Activated naive CD8-positive, alpha-beta T cell treated with anti-CD3 and anti-CD28 coated beads, Interleukin-2, amount 50 U/mL, for 16 hours (primary cell): ENCODE measurements around the gene CDK9.
"Not testable (repeated sequence)": the region's sequence is repeated elsewhere in the genome, so short reads cannot be mapped to it uniquely, and the experiment has no call there.

Source experiments
- DNase-seq: peaks from one replicate; pipeline ENCODE4 v3.0.0-alpha.2; 2020; ENCODE audit warnings: low read depth, low spot score

Gene CDK9

DNA sequence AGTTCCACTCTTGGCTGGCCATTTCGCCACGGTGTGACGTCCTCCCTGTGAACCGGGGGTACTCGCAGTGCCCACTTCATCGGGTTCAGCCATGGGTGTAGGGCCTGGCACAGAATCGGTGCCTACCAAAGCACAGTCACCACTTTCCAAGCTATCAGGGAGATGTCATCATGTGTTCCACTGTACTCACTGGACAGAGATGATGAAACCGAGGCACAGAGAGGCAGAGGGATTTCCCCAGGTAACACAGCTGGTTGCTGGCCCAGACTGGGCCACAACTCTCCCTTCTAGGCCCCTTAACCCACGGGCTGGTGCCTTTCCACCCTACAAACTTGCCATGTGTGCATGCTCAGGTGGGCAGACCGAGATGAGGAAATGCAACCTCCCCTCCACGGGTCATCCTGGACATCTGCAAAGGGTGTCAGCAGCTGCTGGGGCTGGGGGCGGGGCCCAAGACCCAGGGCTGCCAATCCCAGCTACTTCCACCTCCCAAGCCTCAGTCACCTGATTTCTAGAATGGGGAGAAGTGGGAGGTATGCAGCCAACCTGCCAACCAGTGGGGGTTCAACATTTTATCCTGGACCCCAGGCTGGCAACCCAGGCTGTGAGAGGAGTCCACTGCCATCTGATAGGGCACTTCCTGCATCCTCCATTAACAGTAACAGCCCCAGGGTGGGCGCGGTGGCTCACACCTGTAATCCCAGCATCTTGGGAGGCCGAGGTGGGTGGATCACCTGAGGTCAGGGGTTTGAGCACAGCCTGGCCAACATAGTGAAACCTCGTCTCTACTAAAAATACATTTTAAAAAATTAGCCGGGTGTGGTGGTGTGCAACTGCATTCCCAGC lies 6.5 kb upstream of the CDK9 start:
- DNase-seq = peak; percentile 34

DNA sequence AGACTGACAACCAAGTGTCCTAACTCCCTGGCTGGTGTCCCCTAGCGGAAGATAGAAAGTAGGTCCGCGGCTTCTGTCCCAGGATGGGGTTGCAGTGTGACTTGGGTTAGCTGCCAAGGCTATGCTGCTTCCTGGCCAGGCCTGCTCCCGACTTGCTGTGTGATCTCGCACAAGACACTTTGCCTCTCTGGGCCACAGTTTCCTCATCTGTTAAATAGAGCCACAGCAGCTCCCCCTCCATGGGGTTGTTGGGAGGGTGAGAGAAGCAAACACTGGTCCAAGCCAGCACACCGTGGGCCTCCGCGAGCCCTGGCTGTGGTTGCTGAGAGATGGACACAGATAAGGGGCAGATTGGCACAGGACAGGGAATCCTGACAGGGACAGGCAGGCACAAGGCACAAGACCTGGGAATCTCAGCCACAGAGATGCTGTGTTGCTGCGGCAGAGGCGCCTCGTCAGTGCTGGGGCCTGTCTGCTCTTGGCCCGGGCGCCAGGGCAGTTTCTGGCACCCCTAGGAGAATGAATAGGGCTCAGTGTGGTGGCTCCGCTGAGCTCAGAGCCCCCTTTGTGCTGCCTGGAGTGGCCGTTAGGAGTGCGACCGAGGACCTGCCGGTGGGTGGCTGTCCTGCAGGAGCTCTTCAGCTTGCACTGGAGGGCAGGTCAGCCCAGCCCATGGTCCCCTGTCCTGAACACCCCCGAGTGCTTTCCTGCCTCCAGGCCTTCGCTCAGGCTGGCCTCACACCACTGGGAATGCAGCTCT lies 5.5 kb upstream of the CDK9 start:
- DNase-seq = no peak

DNA sequence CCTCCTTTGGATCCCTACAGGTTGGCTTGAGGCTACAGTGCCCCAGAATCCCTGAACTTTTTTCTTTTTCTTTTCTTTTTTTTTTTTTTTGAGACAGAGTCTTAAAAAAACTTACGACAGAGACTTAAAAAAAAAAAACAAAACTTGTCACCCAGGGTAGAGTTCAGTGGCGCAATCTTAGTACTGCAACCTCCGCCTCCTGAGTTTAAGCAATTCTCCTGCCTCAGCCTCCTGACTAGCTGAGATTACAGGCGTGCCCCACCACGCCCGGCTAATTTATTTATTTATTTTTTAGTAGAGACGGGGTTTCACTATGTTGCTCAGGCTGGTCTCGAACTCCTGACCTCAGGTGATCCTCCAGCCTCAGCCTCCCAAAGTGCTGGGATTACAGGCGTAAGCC lies 4.9 kb upstream of the CDK9 start:
- DNase-seq = not testable (repeated sequence)

DNA sequence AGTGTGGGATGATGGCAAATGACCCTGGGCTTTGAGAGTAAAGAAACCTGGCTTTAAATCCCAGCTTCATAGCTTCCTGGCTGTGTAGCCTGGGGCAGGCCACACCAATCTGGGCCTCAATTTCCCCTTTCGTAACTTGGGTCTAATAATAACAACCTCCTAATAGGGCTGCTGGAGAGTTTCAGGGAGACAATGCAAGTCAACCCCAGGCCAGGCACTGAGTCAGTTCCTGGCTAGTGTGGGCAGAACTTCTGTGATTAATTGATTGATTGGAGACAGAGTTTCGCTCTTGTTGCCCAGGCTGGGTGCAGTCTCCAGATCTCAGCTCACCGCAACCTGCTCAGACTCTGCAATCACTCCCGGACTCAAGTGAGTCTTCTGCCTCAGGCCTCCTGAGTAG lies 4.0 kb upstream of the CDK9 start:
- DNase-seq = no peak

DNA sequence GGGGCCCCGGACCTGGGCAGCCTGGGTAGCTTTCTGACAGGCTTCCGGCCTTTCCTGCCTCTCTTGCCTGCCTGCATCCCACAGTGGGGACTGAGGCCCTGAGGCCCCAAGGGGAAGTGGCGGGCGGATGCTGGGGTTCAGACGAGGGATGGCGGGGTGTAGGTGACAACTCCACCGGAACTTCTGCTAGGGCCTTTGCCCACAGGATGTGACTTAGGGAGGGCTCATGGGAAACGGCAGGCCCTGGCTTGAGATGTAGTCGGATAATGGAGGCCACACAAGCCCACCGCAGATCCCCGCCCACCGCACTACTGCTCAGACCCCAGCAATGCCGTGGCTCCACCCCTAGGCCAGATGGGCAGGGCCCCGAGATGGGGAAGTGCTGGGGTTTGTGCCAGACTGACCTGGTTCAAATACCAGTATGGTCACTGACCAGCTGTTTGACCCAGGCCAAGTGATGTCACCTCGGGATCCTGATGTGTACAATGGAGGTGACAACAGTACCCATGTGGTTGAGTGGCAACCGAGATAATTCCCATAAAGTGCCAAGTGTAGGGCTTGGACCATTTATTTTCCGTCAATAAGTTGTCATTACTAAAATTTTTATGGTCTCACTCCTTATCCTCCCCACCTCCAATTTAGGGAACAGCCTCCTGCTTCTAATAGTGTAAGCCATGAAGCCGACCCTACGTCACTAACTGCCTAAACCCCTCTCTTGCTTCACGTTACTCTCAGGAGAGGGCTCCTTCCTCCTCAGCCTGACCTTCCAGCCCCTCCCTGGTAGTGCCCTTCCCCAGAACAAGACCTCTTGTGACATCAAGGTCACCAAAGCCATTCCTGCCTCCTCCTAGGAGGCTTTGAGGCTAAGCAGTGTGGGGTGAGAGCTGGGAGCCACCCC lies 2.5 kb upstream of the CDK9 start:
- peak; percentile 22 for DNase-seq

DNA sequence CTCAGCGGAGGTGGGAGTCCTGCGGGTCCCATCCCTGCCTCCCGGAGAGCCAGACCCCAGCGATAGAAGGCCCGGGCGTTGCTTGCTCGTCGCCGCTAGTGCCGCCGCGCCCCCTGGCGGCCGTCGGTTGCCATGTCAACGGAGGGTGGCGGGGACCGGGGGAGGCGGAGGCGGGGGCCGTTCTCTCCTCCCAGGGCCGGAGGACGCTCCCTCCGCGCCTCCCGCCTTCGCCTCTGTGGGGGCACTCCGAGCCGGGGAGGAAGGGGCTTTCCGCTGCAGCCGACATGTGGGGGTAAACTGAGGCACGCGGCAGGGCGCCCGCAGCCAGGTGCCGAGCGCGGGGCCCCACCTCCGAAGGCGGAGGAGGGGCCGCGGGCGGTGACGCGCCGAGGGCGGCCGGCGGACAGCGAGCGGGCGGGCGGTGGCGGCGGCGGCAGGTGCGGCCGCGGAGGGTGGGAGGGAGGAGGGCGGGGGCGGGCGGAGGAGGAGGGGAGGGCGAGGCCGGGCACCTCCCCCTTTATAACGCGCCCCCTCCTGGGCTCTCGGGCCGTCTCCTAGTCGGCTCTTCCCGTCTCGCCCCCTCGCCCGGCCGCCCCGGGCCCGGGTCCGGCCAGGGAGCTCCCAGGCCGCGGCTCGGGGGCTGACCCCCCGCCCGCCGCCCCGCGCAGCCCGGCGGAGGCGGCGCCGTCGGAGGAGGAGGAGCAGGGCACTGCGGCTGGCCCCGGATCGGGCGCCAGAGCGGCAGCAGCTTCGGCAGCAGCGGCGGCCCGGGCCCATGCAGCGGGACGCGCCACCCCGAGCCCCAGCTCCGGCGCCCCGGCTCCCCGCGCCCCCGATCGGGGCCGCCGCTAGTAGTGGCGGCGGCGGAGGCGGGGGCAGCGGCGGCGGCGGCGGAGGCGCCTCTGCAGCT lies 556 bp upstream of the CDK9 start:
- DNase-seq = peak; percentile 73

DNA sequence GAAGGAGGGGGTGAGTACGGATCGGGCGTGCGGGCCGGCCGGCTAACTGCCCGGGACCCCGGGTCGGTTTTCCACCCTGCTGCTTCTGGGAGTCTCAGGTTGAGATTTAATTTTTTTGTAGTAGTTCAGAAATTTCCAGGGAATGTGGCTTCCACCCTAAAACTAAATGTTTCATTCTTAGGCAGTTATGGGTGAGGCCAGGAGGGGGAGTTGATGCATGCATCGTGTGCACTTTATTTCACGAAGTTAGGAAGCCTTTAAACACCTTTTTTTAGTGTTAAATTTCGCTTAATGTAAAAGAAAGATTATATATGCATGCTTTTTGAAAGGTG lies 905 bp downstream of the CDK9 start:
- DNase-seq = no peak

DNA sequence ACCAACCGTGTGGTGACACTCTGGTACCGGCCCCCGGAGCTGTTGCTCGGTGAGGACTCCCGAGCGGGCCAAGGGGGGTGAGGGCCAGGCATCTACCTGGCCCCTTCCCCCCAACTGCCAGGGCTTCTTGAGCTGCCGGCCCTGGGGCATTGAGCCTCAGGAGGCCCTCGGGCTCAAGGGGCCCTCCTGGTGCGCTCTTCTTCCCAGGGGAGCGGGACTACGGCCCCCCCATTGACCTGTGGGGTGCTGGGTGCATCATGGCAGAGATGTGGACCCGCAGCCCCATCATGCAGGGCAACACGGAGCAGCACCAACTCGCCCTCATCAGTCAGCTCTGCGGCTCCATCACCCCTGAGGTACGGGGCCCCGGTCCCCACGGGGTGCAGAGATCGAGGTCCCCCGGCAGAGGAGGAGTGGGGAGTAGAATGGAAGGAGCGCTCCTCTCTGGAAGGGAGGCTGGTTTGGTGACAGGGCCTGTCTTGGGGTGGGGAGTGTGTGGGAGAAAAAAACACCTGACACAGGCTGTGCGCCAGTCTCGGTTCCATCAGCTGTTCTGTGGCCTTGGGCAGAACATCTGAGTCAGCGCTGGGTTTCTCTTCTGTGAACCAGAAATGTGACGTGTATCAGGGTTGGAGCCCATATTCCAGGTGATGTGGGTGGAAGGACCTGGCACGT lies 2.6 kb downstream of the CDK9 start:
- peak; percentile 35 for DNase-seq

DNA sequence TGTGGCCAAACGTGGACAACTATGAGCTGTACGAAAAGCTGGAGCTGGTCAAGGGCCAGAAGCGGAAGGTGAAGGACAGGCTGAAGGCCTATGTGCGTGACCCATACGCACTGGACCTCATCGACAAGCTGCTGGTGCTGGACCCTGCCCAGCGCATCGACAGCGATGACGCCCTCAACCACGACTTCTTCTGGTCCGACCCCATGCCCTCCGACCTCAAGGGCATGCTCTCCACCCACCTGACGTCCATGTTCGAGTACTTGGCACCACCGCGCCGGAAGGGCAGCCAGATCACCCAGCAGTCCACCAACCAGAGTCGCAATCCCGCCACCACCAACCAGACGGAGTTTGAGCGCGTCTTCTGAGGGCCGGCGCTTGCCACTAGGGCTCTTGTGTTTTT lies 3.3 kb downstream of the CDK9 start:
- DNase-seq = no peak

DNA sequence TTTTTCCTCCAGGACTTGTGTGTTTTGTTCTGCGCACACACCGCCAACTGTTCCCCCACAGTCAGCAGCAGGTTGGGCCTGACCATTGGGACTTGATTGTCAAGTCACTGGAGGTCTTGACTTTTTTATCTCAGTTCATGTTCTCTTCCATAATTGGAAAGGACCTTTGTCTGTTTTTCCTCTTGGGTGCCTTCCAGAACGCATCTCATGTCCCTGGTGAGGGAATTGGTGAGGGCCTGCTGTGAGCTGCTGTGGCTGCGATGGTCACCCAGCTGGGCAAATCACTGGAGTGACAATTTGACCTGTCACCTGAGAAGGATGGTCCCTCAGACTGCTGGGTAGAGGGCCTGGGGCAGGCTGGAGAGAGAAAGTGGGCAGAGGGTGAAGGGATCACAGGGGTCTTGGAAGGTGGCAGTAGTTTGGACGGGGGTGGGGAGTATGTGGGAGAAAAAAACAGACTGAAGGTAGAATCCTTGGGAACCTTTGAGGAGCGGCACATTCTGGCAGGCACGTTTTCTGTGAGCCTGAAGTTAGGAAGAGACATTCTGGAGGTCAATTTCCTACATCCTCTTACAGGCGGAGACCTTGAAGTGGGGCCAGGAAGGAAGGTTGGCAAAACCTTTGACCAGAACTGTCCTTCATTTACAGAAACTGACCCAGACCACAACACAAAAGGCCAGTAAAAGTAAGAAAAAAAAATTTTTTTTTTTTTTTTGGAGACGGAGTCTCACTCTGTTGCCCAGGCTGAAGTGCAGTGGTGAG lies 4.4 kb downstream of the CDK9 start:
- no peak for DNase-seq

DNA sequence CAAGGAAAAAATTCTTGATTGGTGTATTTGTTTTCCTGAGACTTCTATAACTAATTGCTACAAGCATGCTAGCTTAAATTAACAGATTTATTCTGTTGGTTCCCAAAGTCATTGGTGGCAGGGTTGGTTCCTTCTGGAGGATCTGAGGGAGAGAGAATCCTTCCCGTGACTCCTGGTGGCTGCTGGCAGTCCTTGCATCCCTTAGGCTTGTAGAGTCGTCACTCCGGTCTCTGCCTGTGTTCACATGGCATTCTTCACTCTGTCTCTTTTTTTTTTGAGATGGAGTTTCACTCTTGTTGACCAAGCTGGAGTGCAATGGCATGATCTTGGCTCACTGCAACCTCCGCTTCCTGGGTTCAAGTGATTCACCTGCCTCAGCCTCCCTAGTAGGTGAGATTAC lies 5.3 kb downstream of the CDK9 start:
- DNase-seq = no peak

DNA sequence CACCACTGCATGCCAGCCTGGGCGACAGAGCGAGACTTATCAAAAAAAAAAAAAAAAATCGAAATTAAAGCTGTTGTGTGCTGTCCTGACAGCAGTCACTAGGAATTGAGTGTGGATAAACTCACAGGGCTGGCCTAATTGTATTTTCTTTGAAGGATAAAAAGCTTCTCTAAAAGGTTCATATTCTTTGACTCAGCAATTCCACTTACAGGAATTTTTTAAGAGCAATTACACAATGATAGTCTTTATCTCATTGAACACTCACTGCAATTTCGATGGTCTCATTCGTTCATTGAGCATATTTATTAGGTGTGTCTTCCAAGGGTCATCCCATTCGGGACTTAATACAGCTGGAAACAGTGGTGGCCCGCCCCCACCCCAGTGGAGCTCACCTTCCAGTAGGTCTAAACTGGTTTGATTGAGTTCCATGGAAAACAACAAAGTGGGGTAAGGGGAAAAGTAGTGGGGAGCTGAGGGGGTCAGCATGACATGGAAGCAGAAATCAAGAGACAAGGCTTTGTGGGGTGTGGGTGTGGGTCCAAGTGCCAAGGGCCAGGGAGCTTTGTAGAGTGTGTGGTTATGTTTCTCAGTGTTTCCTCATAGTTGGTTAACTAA lies 6.7 kb downstream of the CDK9 start:
- no peak for DNase-seq

DNA sequence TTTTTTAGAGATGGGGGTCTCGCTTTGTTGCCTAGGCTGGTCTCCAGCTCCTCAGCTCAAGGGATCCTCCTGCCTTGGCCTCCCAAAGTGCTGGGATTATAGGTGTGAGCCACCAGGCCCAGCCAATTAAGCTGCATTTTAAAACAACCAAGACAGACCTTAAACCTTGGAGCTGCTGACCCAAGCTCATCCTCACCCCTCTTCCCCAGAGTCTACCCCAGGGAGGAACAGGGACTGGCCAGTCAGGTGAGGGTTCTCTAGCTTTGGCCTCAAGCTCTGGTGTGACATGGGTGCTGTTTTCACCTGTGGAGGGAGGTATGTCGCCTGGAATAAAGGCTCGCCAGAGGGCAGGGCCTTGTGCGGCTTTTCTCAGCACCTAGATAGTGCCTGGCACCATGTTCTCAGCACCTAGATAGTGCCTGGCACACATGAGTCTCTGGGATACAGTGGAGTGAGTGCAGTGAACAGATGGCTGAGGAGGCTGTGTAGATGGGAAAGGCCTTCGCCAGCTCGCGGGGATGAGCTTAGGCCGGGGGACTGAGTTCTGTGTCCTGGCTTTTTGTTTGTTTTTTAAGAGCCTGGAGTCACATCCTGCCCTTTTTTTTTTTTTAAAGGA lies 7.4 kb downstream of the CDK9 start:
- DNase-seq = no peak

DNA sequence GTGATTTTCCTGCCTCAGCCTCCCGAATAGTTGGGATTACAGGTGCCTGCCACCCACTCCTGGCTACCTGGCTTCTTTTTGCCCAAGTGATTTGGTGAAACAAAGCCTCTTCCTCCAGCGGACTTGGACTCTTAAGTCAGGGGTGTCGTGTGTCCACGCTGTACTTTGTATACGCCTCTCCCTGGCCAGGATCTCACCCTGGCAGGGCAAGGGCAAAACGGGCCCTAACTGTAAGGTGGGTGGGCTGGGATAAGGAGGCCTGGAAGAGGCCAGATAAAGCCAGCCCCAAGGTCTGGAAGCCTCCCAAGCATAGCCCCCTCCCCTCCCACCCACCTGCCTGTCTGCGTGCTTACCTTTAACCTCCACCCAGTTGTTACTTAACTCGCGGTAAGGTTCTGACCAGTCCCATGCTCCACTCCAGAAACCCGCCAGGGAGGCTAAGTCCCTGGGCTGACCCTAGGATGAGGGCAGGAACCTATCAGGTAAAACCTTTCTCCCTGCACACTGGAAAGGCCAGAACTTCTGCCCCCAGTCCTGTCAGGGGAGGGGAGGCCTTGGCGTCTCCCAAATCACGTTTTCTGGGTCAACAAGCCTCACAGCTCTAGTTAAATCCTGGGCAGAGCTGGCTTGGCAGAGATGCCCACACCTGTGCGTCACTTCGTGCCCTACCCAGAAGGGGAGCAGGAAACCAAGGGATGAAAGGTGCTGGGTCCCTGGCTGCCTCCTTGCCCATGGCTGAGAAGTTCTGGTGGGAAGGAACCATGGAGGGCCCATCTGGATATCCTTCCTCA lies 8.4 kb downstream of the CDK9 start:
- no peak for DNase-seq

DNA sequence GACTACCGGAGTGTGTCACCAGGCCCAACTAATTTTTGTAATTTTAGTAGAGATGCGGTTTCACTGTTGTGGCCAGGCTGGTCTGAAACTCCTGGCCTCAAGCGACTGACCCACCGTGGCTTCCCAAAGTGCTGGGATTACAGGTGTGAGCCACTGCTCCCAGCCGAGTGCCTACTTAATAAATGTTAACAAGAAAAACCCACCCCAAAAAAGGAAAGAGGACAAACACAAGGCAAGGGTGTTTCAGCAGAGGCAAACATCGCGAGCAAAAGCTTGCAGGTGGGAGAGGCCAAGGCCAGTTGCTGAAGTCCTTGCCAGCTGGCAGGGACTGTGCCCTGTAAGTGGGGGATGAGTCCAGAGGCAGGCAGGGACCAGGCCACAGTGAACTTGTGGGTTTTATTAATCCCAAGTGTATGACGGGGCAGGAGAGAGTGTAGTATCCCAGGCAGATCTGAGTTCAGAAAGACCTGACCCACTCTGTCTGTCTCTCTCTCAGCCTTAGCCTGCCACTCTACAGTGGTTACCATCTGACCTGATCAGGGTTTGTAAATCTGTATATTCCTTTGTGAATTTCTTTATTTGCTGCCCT lies 10.5 kb downstream of the CDK9 start:
- DNase-seq = no peak

DNA sequence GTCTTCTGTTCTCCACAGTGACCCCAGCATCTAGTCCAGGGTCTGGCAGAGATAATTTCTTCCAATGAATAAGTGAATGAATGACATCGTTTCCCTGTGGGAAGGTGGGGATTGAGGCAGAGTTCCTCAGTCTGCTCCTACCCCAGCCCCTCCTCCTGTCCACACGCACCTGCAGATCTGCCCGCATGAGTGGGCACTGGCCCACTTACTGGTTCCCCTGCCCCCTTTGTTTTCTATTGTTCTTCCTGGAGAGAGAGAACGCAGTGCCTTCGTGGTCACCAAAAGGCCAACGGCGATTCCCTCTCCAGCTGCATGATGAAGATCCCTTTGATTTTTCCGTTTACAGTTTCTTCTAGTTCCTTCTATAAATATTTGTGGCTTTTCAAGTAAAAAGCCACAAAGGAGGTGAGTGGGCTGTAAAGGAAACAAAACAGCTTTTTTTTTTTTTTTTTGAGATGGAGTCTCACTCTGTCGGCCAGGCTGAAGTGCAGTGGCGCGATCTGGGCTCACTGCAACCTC lies 11.1 kb downstream of the CDK9 start:
- DNase-seq = no peak

DNA sequence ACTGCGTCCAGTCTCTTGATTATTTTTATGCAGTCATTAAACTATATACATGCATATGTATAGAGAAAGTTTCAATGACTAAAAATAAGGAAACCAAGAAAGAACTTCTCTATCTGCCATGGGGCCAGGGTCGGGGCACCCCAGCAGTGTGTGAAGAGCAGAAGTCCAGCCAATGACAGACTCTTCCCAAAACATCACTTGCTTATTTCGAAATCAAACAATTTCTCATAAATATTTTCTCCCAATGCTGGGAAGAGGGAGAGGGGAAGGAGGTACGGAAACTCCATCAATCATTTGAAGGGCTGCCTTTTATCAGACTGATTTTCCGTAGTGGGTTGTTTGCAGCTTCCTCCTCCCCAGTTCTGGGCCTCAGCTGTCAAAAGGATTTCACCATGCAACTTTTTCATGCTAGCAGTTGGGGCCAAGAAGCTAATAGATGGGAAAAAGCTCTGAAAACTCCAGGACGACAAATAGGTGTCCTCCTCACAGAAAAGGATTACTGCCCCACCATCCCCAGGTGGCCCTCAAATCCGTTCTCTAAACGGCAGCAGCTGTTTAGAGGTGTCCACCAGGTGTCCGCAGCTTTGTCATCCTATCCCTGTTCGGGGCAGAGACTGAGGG lies 16.2 kb downstream of the CDK9 start:
- no peak for DNase-seq
